Measurements from ENCODE around the gene CCNJL. TPM values are rescaled to one million over a fixed set of nuclear protein-coding genes. Genes with fewer than 3 reads are reported as not detected.

CCNJL gene
- total RNA-seq, 4 donors from 2014 or later: 0.15 to 0.18 TPM; not detected in 2

- H3K36me3 ChIP-seq: no peaks in the 10 kb centered on the region
- no peaks in the 10 kb centered on the region for H3K27me3 ChIP-seq
- peak overlapping the region; percentile 64 to 84 (median 72) for H3K27ac ChIP-seq
- H3K9me3 ChIP-seq: no peaks in the 10 kb centered on the region
- TF ChIP-seq POLR2A (IDR thresholded peaks at IDR 0.05) (no peak), CTCF (IDR thresholded peaks at IDR 0.05 in 4 of 5, conservative IDR thresholded peaks at IDR 0.05 in 1 of 5) (no peak)
- H3K4me1 ChIP-seq: peaks cover 24 to 30% of the 10 kb centered on the region in 2 donors
- in situ Hi-C loops (cut with MboI; ENCODE audit: low sequenced_read_pairs in 4 of 4): no loop called here
- ATAC-seq: peak; percentile 96 to 97
- intact Hi-C loops (cut with DNase I; ENCODE audit: low total_unique reads): loop anchor here (5.0 kb wide), 2 partner anchors 44 to 236 kb away; partner anchors contain the start of gene PWWP2A
- peak; percentile 69 to 90 for DNase-seq
- H3K4me3 ChIP-seq: peak overlapping the region in 3 of 4 donors; percentile 11 to 15 (median 11)
These were observed 41.0 kb upstream of the CCNJL start for GRCh38 chr5:160353379-160353778.

- no peaks in the 10 kb centered on the region for H3K27me3 ChIP-seq
- no peak overlapping the region for H3K27ac ChIP-seq
- H3K9me3 ChIP-seq: no peaks in the 10 kb centered on the region
- ATAC-seq: no peak
- in situ Hi-C loops (cut with MboI; ENCODE audit: low sequenced_read_pairs in 4 of 4) (no loop called here), intact Hi-C loops (cut with DNase I; ENCODE audit: low total_unique reads) (loop anchor here (5.0 kb wide), 2 partner anchors 45 to 235 kb away; partner anchors contain the start of gene PWWP2A)
- no peaks in the 10 kb centered on the region for H3K36me3 ChIP-seq
- no peak for TF ChIP-seq CTCF (IDR thresholded peaks at IDR 0.05 in 4 of 5, conservative IDR thresholded peaks at IDR 0.05 in 1 of 5)
- TF ChIP-seq POLR2A (IDR thresholded peaks at IDR 0.05): no peak
- no peak overlapping the region for H3K4me3 ChIP-seq
- DNase-seq: no peak
- H3K4me1 ChIP-seq: peaks cover 13 to 19% of the 10 kb centered on the region in 2 donors
These were observed 39.9 kb upstream of the CCNJL start for GRCh38 chr5:160352308-160352707.

DNA sequence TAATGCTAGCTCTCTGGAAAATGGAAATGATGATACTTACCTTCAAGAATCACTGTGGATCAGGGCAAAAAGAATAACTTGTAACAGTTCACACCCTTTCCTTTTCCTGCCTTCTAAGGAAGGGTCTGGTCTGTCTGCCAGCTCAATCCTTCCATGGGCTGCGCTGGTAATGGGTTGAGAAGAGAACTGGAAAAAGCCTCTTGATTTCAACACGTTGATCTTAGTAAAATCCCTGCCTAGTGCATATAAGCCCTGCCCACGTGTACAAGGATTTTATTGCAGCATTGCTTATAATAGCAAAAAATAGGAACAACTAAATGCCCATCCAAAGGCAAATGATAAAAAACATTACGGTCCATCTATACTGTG is 37.6 kb upstream of the CCNJL start:
- in situ Hi-C loops (cut with MboI; ENCODE audit: low sequenced_read_pairs in 4 of 4): loop anchor here (5.0 to 10.0 kb wide), 3 partner anchors 148 to 328 kb away; no protein-coding TSS in a partner anchor
- H3K27ac ChIP-seq: no peak overlapping the region

DNA sequence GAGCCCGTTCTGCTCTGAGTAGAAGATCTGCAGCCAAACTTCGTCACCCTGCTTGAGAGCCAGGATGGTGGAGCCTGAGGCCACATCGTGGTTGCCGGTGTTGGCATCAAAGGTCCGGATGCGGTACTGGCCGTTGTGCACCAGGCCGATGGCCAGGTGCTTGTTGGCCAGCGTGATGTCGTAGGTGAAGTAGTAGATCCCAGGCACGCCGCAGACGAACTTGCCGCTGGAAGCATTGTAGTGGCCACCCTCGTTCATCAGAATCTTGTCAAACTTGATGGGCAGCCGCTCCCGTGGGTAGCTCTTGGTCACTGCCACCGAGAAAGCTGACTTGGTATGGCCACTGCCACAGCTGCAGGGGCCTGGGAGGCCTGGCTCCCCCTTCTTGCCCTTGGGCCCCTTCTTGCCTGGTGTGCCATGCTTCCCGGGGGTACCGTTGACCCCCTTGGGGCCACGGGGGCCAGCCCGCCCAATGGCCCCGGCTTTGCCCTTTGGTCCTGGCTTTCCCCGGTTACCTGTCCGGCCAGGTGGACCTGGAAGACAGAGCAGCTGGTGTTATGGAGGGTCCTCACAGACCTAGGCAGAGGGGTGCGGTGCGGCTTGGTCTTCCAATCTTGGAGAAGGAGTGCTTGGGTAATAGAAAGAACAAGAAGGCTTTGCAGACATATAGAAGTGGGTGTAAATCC is 37.0 kb upstream of the CCNJL start:
- H3K9me3 ChIP-seq: no peaks in the 10 kb centered on the region
- no peaks in the 10 kb centered on the region for H3K27me3 ChIP-seq
- intact Hi-C loops (cut with DNase I; ENCODE audit: low total_unique reads): no loop called here
- H3K4me3 ChIP-seq: no peak overlapping the region
- ATAC-seq: no peak
- DNase-seq: no peak
- no peak overlapping the region for H3K27ac ChIP-seq
- in situ Hi-C loops (cut with MboI; ENCODE audit: low sequenced_read_pairs in 4 of 4): loop anchor here (5.0 to 10.0 kb wide), 3 partner anchors 147 to 327 kb away; no protein-coding TSS in a partner anchor
- H3K4me1 ChIP-seq: peaks cover 4 to 12% of the 10 kb centered on the region in 2 donors
- TF ChIP-seq CTCF (IDR thresholded peaks at IDR 0.05 in 4 of 5, conservative IDR thresholded peaks at IDR 0.05 in 1 of 5): no peak
- no peak for TF ChIP-seq POLR2A (IDR thresholded peaks at IDR 0.05)
- H3K36me3 ChIP-seq: no peaks in the 10 kb centered on the region

More for the DNA sequence above, 37.6 kb upstream of the CCNJL start:
- ATAC-seq (no peak), DNase-seq (no peak)
- no peaks in the 10 kb centered on the region for H3K9me3 ChIP-seq
- TF ChIP-seq CTCF (IDR thresholded peaks at IDR 0.05 in 4 of 5, conservative IDR thresholded peaks at IDR 0.05 in 1 of 5): no peak
- no peak for TF ChIP-seq POLR2A (IDR thresholded peaks at IDR 0.05)
- intact Hi-C loops (cut with DNase I; ENCODE audit: low total_unique reads): loop anchor here (5.0 kb wide), 2 partner anchors 47 to 233 kb away; partner anchors contain the start of gene PWWP2A
- no peaks in the 10 kb centered on the region for H3K27me3 ChIP-seq
- no peaks in the 10 kb centered on the region for H3K36me3 ChIP-seq
- H3K4me3 ChIP-seq: no peak overlapping the region
- peaks cover 4 to 12% of the 10 kb centered on the region in 2 donors for H3K4me1 ChIP-seq
